Esophagus squamous epithelium (tissue), 4 donors: ENCODE data around the gene USP35.

Experiments used
- POLR2A ChIP-seq, 4 donors: fragments of 450-650 bp; IDR thresholded peaks; one replicate each; pipeline ENCODE4 v1.6.1; 2017; ENCODE audit warnings: antibody characterized with exemption in 4 of 4, mild to moderate bottlenecking in 4 of 4, moderate library complexity in 3 of 4
- TF ChIP-seq, protein P1 (sequence below), 6 experiments: fragments of 450-650 bp in 4 of 6; fragments of 200-600 bp in 2 of 6; sonication (generic) in 2 of 6; IDR thresholded peaks; one replicate each; pipeline ENCODE4 v1.5.1; 2016 to 2019; ENCODE audit warnings: antibody characterized with exemption in 6 of 6, mild to moderate bottlenecking in 4 of 6, moderate library complexity in 4 of 6

DNA sequence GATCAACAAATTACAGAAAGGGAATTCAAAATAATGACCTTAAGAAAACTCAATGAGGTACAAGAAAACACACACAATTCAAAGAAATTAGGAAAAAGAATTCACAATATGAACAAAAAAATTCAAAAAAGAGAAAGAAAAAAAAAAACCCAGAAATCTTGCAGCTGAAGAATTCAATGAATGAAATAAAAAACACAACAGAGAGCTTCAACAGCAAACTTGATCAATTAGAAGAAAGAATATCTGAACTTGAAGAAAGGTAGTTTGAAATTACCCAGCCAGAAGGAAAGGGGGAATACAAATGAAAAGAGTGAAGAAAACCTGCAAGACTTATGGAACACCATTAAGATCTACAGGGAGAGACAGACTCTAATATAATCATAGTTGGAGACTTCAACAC, 52.8 kb downstream of the USP35 start:
- TF ChIP-seq, protein P1, sequence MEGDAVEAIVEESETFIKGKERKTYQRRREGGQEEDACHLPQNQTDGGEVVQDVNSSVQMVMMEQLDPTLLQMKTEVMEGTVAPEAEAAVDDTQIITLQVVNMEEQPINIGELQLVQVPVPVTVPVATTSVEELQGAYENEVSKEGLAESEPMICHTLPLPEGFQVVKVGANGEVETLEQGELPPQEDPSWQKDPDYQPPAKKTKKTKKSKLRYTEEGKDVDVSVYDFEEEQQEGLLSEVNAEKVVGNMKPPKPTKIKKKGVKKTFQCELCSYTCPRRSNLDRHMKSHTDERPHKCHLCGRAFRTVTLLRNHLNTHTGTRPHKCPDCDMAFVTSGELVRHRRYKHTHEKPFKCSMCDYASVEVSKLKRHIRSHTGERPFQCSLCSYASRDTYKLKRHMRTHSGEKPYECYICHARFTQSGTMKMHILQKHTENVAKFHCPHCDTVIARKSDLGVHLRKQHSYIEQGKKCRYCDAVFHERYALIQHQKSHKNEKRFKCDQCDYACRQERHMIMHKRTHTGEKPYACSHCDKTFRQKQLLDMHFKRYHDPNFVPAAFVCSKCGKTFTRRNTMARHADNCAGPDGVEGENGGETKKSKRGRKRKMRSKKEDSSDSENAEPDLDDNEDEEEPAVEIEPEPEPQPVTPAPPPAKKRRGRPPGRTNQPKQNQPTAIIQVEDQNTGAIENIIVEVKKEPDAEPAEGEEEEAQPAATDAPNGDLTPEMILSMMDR (IDR thresholded peaks at IDR 0.05), result no peak
- TF ChIP-seq POLR2A (IDR thresholded peaks at IDR 0.05), result no peak
